Memory B cell (primary cell): ENCODE results near the gene PHYKPL.

Experiments
- ATAC-seq: fragments of 150-1000 bp; cut with Tn5 transposase; 2 replicates; pipeline ENCODE4 v1.10.0; 2021; ENCODE audit warnings: low read depth, mild to moderate bottlenecking, moderate library complexity
- DNase-seq, 2 donors: peaks; one replicate each; pipeline ENCODE4 v3.0.0; 2022; ENCODE audit warnings: low spot score in 2 of 2
- H3K27ac Mint-ChIP-seq: one replicate; pipeline ENCODE4 v1.8.0; 2022; ENCODE audit warnings: mild to moderate bottlenecking, moderate library complexity, mixed read lengths
- H3K27me3 Mint-ChIP-seq: one replicate; pipeline ENCODE4 v1.8.0; 2022; ENCODE audit warnings: mixed read lengths
- H3K36me3 Mint-ChIP-seq: one replicate; pipeline ENCODE4 v1.8.0; 2022; ENCODE audit warnings: mild to moderate bottlenecking, mixed read lengths
- H3K4me1 Mint-ChIP-seq: one replicate; pipeline ENCODE4 v1.8.0; 2022; ENCODE audit warnings: mixed read lengths
- H3K4me3 Mint-ChIP-seq: one replicate; pipeline ENCODE4 v1.8.0; 2022; ENCODE audit warnings: mild to moderate bottlenecking, moderate library complexity, mixed read lengths
- H3K9me3 Mint-ChIP-seq: one replicate; pipeline ENCODE4 v1.8.0; 2022; ENCODE audit warnings: mixed read lengths

PHYKPL gene

DNA sequence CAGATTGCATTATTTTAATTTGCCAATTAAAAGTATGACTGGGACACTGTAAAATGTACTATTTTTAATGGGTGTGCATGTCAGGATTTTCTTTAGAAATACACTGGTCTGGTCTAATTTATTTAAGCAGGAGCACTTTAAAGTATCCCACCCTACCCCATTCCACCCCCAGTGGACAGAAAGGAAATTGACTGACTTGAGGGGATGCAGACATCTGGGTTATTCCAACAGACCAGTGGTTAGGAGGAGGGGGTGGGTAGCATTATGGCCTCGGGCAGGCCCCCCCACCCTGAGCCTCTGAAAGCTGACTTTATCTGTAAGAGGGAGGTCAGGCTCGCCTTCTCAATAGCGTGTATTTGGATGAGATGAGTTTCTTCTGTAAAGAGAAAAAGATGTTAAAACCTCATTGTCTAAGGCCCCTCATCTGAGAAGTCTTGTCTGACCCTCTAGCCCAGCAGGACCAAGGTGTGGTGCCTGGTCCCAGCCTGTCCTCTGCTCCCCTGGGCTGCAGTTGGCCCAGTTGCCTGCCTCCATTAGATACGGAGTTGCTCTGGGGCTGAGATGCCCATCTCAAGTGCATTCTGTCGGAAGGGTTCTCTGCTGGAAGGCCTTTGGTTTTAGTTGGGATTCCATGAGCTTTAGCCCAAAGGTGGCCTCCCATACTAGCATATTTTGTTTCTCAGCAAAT lies 23.9 kb downstream of the PHYKPL start:
- DNase-seq (no peak), ATAC-seq (no peak)
- H3K4me1 Mint-ChIP-seq, result peaks cover 34% of the 10 kb centered on the region
- H3K36me3 Mint-ChIP-seq, result peaks cover 33% of the 10 kb centered on the region
- H3K27me3 Mint-ChIP-seq, result no peaks in the 10 kb centered on the region
- peak overlapping the region; percentile 39 for H3K27ac Mint-ChIP-seq
- H3K9me3 Mint-ChIP-seq, result no peaks in the 10 kb centered on the region
- no peak overlapping the region for H3K4me3 Mint-ChIP-seq

DNA sequence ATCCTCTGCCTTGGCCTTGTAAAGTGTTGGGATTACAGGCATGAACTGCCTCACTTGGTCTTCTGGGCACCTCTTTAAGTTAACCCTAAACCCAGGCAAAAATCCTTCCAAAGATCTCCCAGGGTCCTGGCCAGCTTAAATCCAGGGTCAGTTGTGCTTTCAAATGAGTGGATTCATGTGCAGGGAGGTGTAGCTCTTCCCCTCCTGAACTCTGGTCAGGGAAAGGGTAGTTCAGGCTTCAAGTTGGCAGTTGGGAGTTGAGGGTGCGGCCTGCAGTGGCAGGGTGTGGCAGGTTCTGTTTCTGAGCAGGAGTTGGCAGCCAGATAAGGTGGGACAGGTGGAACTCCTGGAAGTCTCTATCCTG lies 24.7 kb downstream of the PHYKPL start:
- H3K36me3 Mint-ChIP-seq, result peaks cover 31% of the 10 kb centered on the region
- DNase-seq (no peak), ATAC-seq (no peak)
- H3K27ac Mint-ChIP-seq, result peak overlapping the region; percentile 78
- H3K9me3 Mint-ChIP-seq, result no peaks in the 10 kb centered on the region
- no peaks in the 10 kb centered on the region for H3K27me3 Mint-ChIP-seq
- no peak overlapping the region for H3K4me3 Mint-ChIP-seq
- peaks cover 34% of the 10 kb centered on the region for H3K4me1 Mint-ChIP-seq

DNA sequence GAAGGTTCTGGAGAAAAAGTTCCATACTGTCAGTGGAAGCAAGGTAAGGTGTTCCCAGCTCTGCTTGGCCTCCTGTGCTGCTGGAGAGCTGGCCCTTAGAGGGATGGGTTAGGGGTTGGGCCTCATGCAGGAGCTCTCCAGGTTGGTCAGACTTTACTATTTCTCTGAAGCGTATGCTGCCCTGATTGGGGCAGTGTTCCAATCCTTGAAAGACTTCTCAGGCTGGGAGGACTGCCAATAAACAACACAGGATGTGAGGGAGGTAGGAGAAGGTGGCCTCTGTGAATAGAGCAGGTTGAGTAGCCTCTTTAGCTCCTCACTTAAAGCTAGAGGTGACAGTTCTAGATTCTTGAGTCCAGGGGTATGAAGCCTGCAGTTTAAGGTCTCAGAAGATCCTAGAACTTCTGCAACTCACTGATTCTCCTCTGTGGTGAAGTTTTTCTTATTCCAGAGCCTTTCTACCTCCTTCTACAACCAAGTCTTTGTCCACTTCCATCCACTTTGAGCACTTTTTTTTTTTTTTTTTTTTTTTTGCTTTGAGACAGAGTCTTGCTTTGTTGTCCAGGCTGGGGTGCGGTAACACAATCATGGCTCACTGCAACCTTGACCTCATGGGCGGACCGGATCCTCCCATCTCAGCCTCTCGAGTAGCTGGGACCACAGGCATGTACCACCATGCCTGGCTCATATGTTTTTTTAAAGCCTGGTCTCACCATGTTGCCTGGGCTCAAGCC lies 25.3 kb downstream of the PHYKPL start:
- Mint-ChIP-seq H3K4me3 (peak overlapping the region; percentile 34), H3K27ac (peak overlapping the region; percentile 82), H3K27me3 (no peaks in the 10 kb centered on the region), H3K9me3 (no peaks in the 10 kb centered on the region), H3K36me3 (peaks cover 31% of the 10 kb centered on the region), H3K4me1 (peaks cover 34% of the 10 kb centered on the region)
- no peak for DNase-seq
- no peak for ATAC-seq

DNA sequence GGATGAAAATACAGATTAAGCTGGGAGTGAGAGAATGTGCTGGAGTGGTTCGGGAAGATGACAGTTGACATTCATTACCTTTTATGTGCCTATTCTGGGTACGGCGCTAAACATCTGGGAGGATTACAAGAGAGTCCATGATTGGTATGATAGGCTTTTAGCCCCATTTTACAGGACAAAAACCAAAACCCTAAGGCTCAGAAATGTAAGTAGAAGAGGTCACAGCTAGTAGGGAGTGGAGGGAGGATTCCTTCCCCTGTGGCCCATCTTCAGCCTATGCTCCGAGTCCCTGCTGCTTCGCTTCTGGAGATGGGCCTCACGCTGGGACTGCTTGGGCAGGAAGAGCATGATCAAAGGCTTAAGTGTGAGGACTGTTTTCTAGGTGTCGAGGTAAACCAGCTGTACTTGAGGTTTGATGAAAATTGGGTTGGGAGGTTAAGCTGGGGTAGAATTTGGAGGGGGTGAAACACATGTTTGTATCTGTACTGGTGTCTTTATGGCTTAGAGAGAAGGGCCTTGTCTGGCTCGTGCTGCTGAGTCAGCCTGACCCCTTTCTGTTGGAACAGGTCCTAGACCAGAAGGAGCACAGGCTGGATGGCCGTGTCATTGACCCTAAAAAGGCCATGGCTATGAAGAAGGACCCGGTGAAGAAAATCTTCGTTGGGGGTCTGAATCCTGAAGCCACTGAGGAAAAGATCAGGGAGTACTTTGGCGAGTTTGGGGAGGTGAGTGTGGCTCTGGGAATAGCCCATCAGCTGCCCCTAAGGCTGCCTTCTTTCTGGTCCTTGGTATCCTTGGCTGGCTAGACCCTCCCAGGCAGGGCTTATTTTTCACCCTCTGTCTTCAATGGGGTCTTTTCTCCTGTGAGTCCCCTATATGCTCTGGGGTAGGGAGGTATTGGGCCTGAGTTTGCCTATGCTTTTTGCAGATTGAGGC lies 26.2 kb downstream of the PHYKPL start:
- DNase-seq, result no peak
- Mint-ChIP-seq H3K4me1 (peaks cover 34% of the 10 kb centered on the region), H3K4me3 (peak overlapping the region; percentile 50), H3K27ac (peak overlapping the region; percentile 82), H3K36me3 (peaks cover 31% of the 10 kb centered on the region), H3K27me3 (no peaks in the 10 kb centered on the region), H3K9me3 (no peaks in the 10 kb centered on the region)
- ATAC-seq, result no peak

DNA sequence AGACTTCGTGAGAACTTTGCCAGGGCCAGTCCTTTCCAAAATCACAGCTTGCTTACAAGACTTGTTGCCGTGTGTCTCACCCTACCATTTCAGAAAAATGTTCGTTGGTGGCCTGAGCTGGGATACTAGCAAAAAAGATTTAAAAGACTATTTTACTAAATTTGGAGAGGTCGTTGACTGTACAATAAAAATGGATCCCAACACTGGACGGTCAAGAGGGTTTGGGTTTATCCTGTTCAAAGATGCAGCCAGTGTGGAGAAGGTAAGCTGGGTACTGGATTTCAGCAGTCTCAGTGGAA lies 26.9 kb downstream of the PHYKPL start:
- peaks cover 32% of the 10 kb centered on the region for H3K4me1 Mint-ChIP-seq
- ATAC-seq (no peak), DNase-seq (no peak)
- H3K9me3 Mint-ChIP-seq, result no peaks in the 10 kb centered on the region
- H3K36me3 Mint-ChIP-seq, result peaks cover 31% of the 10 kb centered on the region
- H3K4me3 Mint-ChIP-seq, result peak overlapping the region; percentile 50
- peak overlapping the region; percentile 82 for H3K27ac Mint-ChIP-seq
- no peaks in the 10 kb centered on the region for H3K27me3 Mint-ChIP-seq

DNA sequence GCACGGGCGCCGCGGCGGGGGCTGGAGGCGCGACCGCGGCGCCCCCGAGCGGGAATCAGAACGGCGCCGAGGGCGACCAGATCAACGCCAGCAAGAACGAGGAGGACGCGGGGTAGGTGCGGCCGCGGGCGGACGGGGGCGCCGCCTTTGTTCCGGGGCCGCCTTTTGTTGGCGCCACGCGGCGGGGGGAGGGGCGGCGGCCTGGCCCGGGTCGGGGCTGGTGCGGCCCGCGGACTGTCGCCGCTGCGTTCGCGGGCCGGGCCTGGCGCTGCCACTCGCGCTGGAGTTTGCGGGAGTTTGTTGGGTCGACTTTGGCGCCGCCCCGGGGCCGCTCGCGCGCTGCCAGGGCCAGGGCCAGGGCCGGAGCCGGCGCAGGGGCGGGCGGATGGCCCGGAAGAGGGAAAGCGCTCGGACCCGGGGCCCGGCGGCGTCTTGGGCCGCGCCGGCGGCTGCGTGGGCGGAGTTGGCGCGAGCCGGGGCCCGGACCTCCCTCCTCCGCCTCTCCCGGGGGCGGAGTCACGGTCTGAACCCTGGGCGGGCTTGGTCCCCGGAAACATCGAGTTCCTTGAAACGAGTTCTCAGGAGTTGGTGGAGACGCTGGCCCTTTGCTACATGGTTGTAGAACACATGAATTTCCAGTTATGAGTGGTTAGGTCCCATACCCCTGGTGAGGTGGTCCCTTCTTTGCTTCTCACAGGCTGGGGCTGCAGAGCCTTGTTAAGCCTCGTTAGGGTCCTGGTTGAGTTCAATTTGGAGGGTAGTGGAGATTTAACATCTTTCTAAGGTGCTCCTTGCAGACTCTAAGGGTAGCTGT lies 27.5 kb downstream of the PHYKPL start:
- H3K36me3 Mint-ChIP-seq, result peaks cover 28% of the 10 kb centered on the region
- ATAC-seq (peak; percentile 30), DNase-seq (peak; percentile 41 to 44)
- peaks cover 32% of the 10 kb centered on the region for H3K4me1 Mint-ChIP-seq
- H3K27ac Mint-ChIP-seq, result peak overlapping the region; percentile 82
- no peaks in the 10 kb centered on the region for H3K9me3 Mint-ChIP-seq
- no peaks in the 10 kb centered on the region for H3K27me3 Mint-ChIP-seq
- H3K4me3 Mint-ChIP-seq, result peak overlapping the region; percentile 99

DNA sequence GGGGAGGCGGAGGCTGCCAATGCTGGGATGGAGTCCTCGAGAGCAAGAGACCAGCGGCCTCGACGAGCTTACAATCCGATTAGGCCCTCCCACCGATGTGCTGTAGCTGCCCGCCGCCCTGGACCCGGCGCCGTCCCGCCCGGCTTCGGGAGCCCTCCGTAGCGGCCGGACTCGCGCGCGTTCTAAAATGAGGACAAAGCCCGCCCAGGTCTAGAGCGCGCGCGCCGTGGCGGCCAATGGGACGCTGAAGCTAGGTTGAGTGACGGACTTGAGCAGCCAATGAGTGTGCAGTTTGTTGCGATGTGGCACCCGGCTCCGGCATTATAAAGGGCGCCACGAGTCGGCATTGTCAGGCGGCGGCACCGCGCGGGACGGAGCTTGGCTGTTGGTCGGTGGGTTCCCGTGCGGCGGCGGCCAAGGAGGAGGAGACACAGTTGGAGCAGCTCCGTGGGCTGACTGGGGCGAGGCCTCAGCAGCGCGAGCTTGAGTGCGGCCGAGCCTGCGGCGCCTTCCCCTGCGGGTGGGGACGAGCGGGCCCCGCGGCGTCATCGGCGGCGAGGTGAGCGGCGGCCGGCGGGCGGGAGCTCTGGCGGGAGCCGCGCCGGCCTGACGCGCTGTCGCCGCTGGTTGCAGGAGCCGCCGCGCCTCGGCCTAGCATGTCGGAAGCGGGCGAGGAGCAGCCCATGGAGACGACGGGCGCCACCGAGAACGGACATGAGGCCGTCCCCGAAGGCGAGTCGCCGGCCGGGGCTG lies 28.2 kb downstream of the PHYKPL start, which contains the start of gene HNRNPAB:
Gene HNRNPAB (plus strand): TSS at position 352 of the 753 bp plus-strand sequence. CDS start 305 bp downstream, at position 657.
- ATAC-seq (peak; percentile 86), DNase-seq (peak; percentile 98 to 99)
- Mint-ChIP-seq H3K9me3 (no peaks in the 10 kb centered on the region), H3K36me3 (peaks cover 21% of the 10 kb centered on the region), H3K4me3 (peak within 1 kb of the TSS; percentile 99), H3K27ac (peak within 1 kb of the TSS; percentile 98), H3K4me1 (peaks cover 29% of the 10 kb centered on the region), H3K27me3 (no peaks in the 10 kb centered on the region)

DNA sequence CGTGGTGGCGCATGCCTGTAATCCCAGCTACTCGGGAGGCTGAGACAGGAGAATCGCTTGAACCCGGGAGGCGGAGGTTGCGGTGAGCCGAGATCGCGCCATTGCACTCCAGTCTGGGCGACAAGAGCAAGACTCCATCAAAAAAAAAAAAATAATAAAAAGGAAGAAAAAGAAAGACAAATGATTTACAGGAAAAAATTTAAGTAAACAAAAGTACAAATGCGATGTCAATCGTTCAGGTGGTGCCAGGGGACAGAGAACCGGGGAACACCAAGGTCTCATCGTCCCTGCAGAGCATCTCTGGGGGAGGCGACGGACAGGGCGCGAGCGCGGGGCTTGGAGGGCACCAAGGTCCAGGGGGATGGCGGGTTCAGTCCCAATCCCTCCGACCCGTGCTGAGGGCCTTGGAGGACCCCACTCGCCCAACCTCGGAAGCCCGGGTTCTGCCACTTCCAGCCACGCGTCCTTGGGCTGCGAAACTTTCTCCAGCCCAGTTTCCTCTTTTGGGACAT lies 28.9 kb downstream of the PHYKPL start:
- peaks cover 15% of the 10 kb centered on the region for H3K36me3 Mint-ChIP-seq
- no peaks in the 10 kb centered on the region for H3K9me3 Mint-ChIP-seq
- H3K4me3 Mint-ChIP-seq, result peak overlapping the region; percentile 99
- ATAC-seq (peak; percentile 9), DNase-seq (no peak)
- H3K27ac Mint-ChIP-seq, result peak overlapping the region; percentile 98
- H3K27me3 Mint-ChIP-seq, result no peaks in the 10 kb centered on the region
- peaks cover 26% of the 10 kb centered on the region for H3K4me1 Mint-ChIP-seq

DNA sequence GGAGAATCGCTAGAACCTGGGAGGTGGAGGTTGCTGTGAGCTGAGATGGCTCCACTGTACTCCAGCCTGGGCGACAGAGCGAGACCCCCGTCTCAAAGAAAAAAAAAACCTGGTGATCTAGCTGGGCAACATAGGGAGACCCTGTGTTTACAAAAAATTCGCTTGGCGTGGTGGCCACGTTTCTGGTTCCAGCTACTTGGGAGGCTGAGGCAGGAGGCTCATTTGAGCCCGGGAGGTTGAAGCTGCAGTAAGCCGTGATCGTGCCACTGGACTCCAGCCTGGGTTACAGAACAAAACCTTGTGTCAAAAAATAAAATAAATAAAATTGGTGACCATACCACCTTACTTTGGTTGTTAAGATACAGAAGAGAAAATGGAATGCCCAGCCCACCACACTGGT lies 30.1 kb downstream of the PHYKPL start:
- Mint-ChIP-seq H3K27me3 (no peaks in the 10 kb centered on the region), H3K9me3 (no peaks in the 10 kb centered on the region), H3K36me3 (peaks cover 8% of the 10 kb centered on the region), H3K4me3 (peak overlapping the region; percentile 65), H3K4me1 (peaks cover 18% of the 10 kb centered on the region), H3K27ac (no peak overlapping the region)
- no peak for DNase-seq
- ATAC-seq, result no peak

DNA sequence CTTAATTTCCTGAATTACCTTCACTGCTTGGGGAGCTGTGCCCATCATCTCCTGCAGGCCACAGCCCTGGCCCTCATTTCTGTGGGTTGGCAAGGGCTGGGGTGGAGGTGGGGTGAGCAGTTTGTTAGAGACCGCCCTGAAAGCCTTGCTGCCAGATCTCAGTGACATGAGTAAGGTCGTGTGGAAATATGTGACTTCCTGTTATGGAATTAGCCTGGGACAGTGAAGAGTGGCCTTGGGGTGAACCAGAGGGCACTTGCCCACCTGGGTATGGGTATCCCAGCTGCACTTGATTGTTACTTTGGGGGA lies 30.7 kb downstream of the PHYKPL start:
- Mint-ChIP-seq H3K27me3 (no peaks in the 10 kb centered on the region), H3K9me3 (no peaks in the 10 kb centered on the region), H3K36me3 (peaks cover 8% of the 10 kb centered on the region), H3K27ac (no peak overlapping the region), H3K4me1 (peaks cover 13% of the 10 kb centered on the region), H3K4me3 (no peak overlapping the region)
- no peak for DNase-seq
- ATAC-seq, result no peak

DNA sequence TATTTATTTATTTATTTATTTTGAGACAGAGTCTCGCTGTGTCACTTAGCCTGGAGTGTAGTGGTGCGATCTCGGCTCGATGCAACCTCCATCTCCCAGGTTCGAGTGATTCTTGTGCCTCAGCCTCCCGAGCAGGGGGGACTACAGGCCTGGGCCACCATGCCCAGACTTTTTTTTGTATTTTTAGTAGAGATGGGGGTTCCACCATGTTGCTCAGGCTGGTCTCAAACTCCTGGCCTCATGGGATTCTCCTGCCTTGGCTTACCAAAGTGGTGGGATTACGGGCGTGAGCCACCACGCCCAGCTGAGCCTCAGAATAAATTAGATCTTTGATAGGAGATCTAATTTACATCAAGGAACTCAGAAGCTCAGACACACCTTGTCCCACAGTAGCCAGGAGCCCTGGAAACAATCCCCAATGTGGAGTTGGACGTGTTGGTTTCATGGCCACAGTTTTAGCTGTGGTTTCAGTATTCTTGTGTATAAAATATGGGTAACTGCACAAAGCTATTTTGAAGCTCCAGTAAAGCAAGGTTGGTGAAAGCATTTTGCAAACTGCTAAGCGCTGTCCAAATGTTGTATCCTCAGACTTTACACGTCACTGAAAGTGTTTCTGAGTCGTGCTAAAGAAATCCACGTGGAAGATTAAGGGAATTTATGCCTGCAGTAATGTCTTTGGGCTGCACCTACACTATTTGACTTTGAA lies 31.2 kb downstream of the PHYKPL start:
- H3K4me1 Mint-ChIP-seq, result peaks cover 10% of the 10 kb centered on the region
- DNase-seq, result no peak
- H3K36me3 Mint-ChIP-seq, result peaks cover 7% of the 10 kb centered on the region
- H3K27me3 Mint-ChIP-seq, result no peaks in the 10 kb centered on the region
- H3K27ac Mint-ChIP-seq, result no peak overlapping the region
- no peak for ATAC-seq
- no peak overlapping the region for H3K4me3 Mint-ChIP-seq
- H3K9me3 Mint-ChIP-seq, result no peaks in the 10 kb centered on the region

DNA sequence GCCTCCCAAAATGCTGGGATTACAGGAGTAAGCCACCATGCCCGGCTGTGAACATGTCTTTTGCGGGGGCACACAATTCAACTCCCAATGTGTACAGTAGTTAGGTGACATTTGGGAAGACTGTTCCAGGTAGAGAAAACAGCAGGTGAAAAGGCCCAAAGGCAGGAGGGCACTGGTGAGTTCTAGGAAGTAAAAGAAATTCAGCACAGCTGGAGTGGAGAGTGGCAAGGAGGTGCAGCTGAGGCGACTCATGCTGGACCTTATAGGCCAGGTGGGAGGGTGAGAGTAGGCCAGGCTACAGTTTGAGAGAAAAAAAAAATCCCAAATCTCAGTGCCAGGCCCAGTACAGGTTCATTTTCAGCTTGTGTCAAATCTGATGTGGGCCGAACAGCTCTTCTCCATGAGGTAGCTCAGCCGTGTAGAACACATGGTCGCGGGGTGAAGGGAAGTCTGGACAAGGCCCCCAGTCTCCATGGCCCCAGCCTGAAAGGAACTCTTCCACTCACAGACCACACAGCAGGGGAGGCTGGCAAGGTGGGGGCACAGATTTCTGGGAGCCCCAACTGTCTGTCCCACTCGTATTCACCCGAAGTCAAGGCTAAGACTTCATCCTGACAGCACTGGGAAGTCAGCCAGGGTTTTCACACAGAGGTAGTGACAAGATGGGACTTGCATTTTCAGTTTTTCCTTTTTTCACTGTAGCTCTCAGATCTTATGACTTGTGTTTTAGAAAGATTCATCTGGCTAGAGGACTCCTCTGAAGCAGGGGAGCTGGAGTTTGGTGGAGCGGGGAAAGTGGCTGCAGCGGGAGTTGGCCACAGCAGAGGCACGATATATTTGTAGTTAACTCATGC lies 32.8 kb downstream of the PHYKPL start:
- DNase-seq, result no peak
- no peaks in the 10 kb centered on the region for H3K9me3 Mint-ChIP-seq
- H3K36me3 Mint-ChIP-seq, result peaks cover 2% of the 10 kb centered on the region
- ATAC-seq, result no peak
- peaks cover 3% of the 10 kb centered on the region for H3K27me3 Mint-ChIP-seq
- no peak overlapping the region for H3K4me3 Mint-ChIP-seq
- H3K4me1 Mint-ChIP-seq, result peaks cover 3% of the 10 kb centered on the region
- no peak overlapping the region for H3K27ac Mint-ChIP-seq
